HG03139 (cell line): Measurements from ENCODE around the gene S100A1.

Experiments used
- ATAC-seq: cut with Tn5 transposase; IDR thresholded peaks from one replicate; pipeline ENCODE4 v1.9.1; 2021; ENCODE audit not compliant: unreplicated experiment

Gene S100A1

DNA sequence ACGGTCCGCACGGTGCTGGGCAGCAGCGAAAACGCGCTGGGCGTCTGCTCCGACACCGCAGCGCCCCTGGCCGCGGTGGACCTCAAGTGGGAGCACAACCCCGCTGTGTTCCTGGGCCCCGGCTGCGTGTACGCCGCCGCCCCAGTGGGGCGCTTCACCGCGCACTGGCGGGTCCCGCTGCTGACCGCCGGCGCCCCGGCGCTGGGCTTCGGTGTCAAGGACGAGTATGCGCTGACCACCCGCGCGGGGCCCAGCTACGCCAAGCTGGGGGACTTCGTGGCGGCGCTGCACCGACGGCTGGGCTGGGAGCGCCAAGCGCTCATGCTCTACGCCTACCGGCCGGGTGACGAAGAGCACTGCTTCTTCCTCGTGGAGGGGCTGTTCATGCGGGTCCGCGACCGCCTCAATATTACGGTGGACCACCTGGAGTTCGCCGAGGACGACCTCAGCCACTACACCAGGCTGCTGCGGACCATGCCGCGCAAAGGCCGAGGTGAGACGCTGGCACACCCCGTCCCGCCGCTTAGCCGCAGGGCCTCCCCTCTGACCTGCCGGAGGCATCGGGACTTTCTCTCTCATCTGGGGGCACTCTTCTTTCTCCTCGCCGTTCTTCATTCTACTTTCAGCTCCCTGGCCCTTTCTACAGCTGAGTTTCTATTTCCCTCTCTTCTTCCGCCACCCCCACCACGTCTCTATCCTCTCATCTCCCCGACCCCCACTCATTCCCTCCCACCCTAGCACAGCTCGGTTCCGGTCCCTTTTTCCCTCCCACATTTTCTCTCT is 51.3 kb downstream of the S100A1 start:
- no peak for ATAC-seq

DNA sequence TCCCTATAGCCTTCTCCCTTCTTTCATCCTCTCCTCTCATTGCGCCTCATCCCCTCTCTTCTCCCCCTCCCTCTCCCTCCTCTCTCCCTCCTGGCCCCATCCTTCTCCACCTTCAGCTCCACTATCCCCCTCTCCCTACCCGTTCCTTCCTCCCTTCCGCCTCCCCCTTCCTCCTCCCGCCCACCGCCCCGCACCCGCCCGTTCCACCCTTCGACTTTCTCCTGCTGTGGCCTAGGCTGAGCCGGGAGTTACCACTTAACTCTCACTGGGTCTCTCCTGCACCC is 51.8 kb downstream of the S100A1 start:
- ATAC-seq = no peak
